K562 (cell line): Measurements from ENCODE around the gene UNC13A. TPM values are rescaled to one million over a fixed set of nuclear protein-coding genes. Genes with fewer than 3 reads are reported as not detected.

ENCODE experiments used
- ATAC-seq: fragments of 200-7000 bp; cut with Tn5 transposase; 3 replicates; pipeline ENCODE4 v1.9.1; 2020; ENCODE audit warnings: moderate library complexity
- BruUV-seq: library from RNA; stranded (reverse); fragments of 400-500 nt; replicated peaks from 2 replicates; lab custom pipeline; 2021; lab: Mats Ljungman, UMichigan
- CTCF ChIA-PET: fragments of 300-600 bp; formaldehyde crosslinking; extraction: SDS; loops from one replicate; lab custom pipeline; 2021; ENCODE audit warnings: low intra/inter-chr PET ratio; lab: Yijun Ruan, JAX
- POLR2A ChIA-PET: fragments of 300-600, 350-650 bp; sonication (Branson Sonifier 250); formaldehyde crosslinking; extraction: SDS; loops from one replicate; lab custom pipeline; 2021; ENCODE audit warnings: antibody characterized with exemption, inconsistent platforms; lab: Yijun Ruan, JAX
- DNase-seq, 4 experiments: peaks; one replicate each; pipeline versions ENCODE4 v3.0.0 to v3.0.0-alpha.2; 2011 to 2018; ENCODE audit warnings: low spot score in 3 of 4, mixed read lengths in 3 of 4; ENCODE audit errors: extremely low read depth in 1 of 4
- FAIRE-seq: peaks from 2 replicates; lab custom pipeline; 2011; peaks lifted over from hg19 to GRCh38; lab: Jason Lieb, UNC
- H2AFZ ChIP-seq: 2 replicates; pipeline ENCODE4 v1.6.0; 2011; ENCODE audit warnings: low read depth, low read length, control low read depth, inconsistent platforms
- H3K27ac ChIP-seq: fragments of 200-600 bp; 3 replicates; pipeline ENCODE4 v1.8.0; 2011; ENCODE audit warnings: low read depth, mild to moderate bottlenecking, control low read depth, inconsistent platforms, low read length, moderate library complexity, mixed read lengths; ENCODE audit errors: extremely low read depth
- H3K27me3 ChIP-seq, 2 experiments: fragments of 300-600 bp in 1 of 2; 2 replicates in 1 of 2; 3 replicates in 1 of 2; pipeline versions ENCODE4 v1.6.0 to v1.8.0; 2011; ENCODE audit warnings: inconsistent platforms in 2 of 2, low read length in 2 of 2, mild to moderate bottlenecking in 1 of 2, mixed read lengths in 1 of 2, moderate library complexity in 1 of 2; ENCODE audit not compliant: control insufficient read depth in 2 of 2, insufficient read depth in 2 of 2
- H3K36me3 ChIP-seq: fragments of 300-600 bp; 3 replicates; pipeline ENCODE4 v1.8.0; 2011; ENCODE audit warnings: mild to moderate bottlenecking, low read length, inconsistent platforms; ENCODE audit not compliant: control insufficient read depth, insufficient read depth
- H3K4me1 ChIP-seq, 2 experiments: fragments of 200-600 bp in 1 of 2; replicated peaks in 1 of 2; 2 replicates in 1 of 2; 3 replicates in 1 of 2; pipeline versions ENCODE4 v1.5.1 to v1.8.0; 2011; ENCODE audit warnings: inconsistent platforms in 2 of 2, low read length in 2 of 2, mild to moderate bottlenecking in 1 of 2, mixed read lengths in 1 of 2, moderate library complexity in 1 of 2; ENCODE audit not compliant: control insufficient read depth in 2 of 2, insufficient read depth in 2 of 2
- H3K4me2 ChIP-seq: 2 replicates; pipeline ENCODE4 v1.6.1; 2011; ENCODE audit warnings: low read length, control low read depth, inconsistent platforms, mixed read lengths; ENCODE audit not compliant: insufficient read depth
- H3K4me3 ChIP-seq: fragments of 200-600 bp; sonication (generic), shearing (Covaris generic); 2 replicates; pipeline ENCODE4 v1.5.1; 2016; ENCODE audit warnings: control low read depth, inconsistent platforms
- H3K79me2 ChIP-seq: fragments of 200-600 bp; 3 replicates; pipeline ENCODE4 v1.8.0; 2011; ENCODE audit warnings: low read length, inconsistent platforms; ENCODE audit not compliant: control insufficient read depth, insufficient read depth
- H3K9ac ChIP-seq, 2 experiments: 2 replicates each; pipeline versions ENCODE4 v1.6.0 to v1.6.1; 2011; ENCODE audit warnings: low read depth in 2 of 2, low read length in 2 of 2, control low read depth in 1 of 2, inconsistent platforms in 1 of 2, mild to moderate bottlenecking in 1 of 2, mixed read lengths in 1 of 2; ENCODE audit not compliant: insufficient read depth in 1 of 2
- H3K9me1 ChIP-seq: one replicate; pipeline ENCODE4 v1.6.0; 2011; ENCODE audit warnings: inconsistent platforms, mild to moderate bottlenecking, low read length, moderate library complexity; ENCODE audit not compliant: control insufficient read depth, insufficient read depth
- H3K9me3 ChIP-seq: replicated peaks from 2 replicates; pipeline ENCODE4 v1.5.1; 2011; ENCODE audit warnings: low read depth, low read length, inconsistent platforms; ENCODE audit not compliant: control insufficient read depth, insufficient read depth
- H4K20me1 ChIP-seq: replicated peaks from 2 replicates; pipeline ENCODE4 v1.6.1; 2011; ENCODE audit warnings: low read length, inconsistent platforms, mixed read lengths; ENCODE audit not compliant: control insufficient read depth, insufficient read depth
- GTF2A2 ChIP-seq: IDR thresholded peaks from 2 replicates; pipeline ENCODE4 v1.6.1; 2016; ENCODE audit warnings: mild to moderate bottlenecking, missing genetic modification characterization, missing compliant biosample characterization
- PHB2 ChIP-seq: fragments of 450-650 bp; IDR thresholded peaks from 2 replicates; pipeline ENCODE4 v1.6.1; 2017; ENCODE audit warnings: low read depth
- U2AF1 ChIP-seq: fragments of 200-400 bp; formaldehyde crosslinking; optimal IDR thresholded peaks from 2 replicates; pipeline ENCODE3; 2017; ENCODE audit warnings: mild to moderate bottlenecking, low read depth, low read length, moderate library complexity
- YY1 ChIP-seq, 3 experiments: IDR thresholded peaks; 2 replicates each; pipeline ENCODE4 v1.6.1; 2011; ENCODE audit warnings: low read length in 2 of 3, mild to moderate bottlenecking in 2 of 3, moderate library complexity in 2 of 3, borderline replicate concordance in 1 of 3, control low read depth in 1 of 3, low read depth in 1 of 3; ENCODE audit not compliant: insufficient read depth in 3 of 3, insufficient replicate concordance in 2 of 3, control insufficient read depth in 1 of 3, insufficient read length in 1 of 3; ENCODE audit errors: extremely low read depth in 1 of 3
- ZNF785 ChIP-seq: fragments of 250-450 bp; sonication (Bioruptor Pico); IDR thresholded peaks from 2 replicates; pipeline ENCODE4 v1.4.0; 2020; ENCODE audit warnings: mild to moderate bottlenecking
- ZNF830 ChIP-seq: fragments of 250-450 bp; sonication (Bioruptor Pico); IDR thresholded peaks from 2 replicates; pipeline ENCODE4 v1.5.0; 2021; ENCODE audit warnings: mild to moderate bottlenecking
- WGBS: fragments of 100-300 bp; shearing (Covaris generic); methylation state at CpG from one replicate; pipeline ENCODE4 v1.1.6; 2016; ENCODE audit warnings: low coverage, mixed read lengths; ENCODE audit not compliant: insufficient coverage; ENCODE audit errors: missing lambda C conversion rate; 5-methylcytosine and 5-hydroxymethylcytosine counted together
- in situ Hi-C: fragments of 300-500 bp; cut with MboI; formaldehyde crosslinking; loops from 4 replicates; pipeline ENCODE4 v1.15.0; 2018; ENCODE audit warnings: inconsistent platforms, mixed read lengths
- intact Hi-C: fragments of 100-400 bp; cut with micrococcal nuclease; formaldehyde crosslinking; loops from 2 replicates; pipeline ENCODE4 v1.14.2; 2022
- polyA plus RNA-seq, 8 experiments: library from polyadenylated mRNA; depleted of rRNA in 4 of 8; stranded (reverse) in 5 of 8; unstranded in 3 of 8; fragments of >200 nt; fragmentation: Nextera tagmentation in 2 of 8; fragmentation: Illumina TruSeq in 1 of 8; extraction: Ambion mirVana in 2 of 8; extraction: Trizol in 1 of 8; gene quantifications; 2 replicates each; pipeline versions ENCODE4 v1.2.1 to v1.2.3, GENCODE V29; 2011 to 2014; ENCODE audit warnings: inconsistent platforms in 1 of 8, missing spikeins in 1 of 8
- total RNA-seq, 7 experiments: library from RNA; depleted of rRNA in 6 of 7; stranded (reverse); fragments of >200 nt in 6 of 7; fragmentation: Illumina TruSeq in 2 of 7; extraction: Trizol in 2 of 7; gene quantifications; 2 replicates each; pipeline versions ENCODE4 v1.2.1 to v1.2.3, GENCODE V29; 2011 to 2021; ENCODE audit warnings: low replicate concordance in 1 of 7
- TF ChIP-seq, protein P1 (sequence below), 3 experiments: fragments of 200-800 bp in 1 of 3; sonication (Bioruptor generic) in 1 of 3; sonication (generic) in 1 of 3; formaldehyde crosslinking in 1 of 3; IDR thresholded peaks; 2 replicates each; pipeline versions ENCODE4 v1.6.1 to v1.8.0; 2016 to 2022; ENCODE audit warnings: mild to moderate bottlenecking in 2 of 3, missing compliant biosample characterization in 2 of 3, missing genetic modification characterization in 2 of 3, missing genetic modification reagents in 1 of 3
- TF ChIP-seq, protein P2 (sequence below): fragments of 250-450 bp; sonication (Bioruptor Pico); IDR thresholded peaks from 2 replicates; pipeline ENCODE4 v1.4.0; 2020; ENCODE audit warnings: mild to moderate bottlenecking, moderate library complexity
- TF ChIP-seq, protein P3 (sequence below): fragments of 250-450 bp; sonication (Bioruptor Pico); IDR thresholded peaks from 2 replicates; pipeline ENCODE4 v1.4.0; 2020; ENCODE audit warnings: mild to moderate bottlenecking, moderate library complexity

Gene UNC13A
- total and polyA plus RNA-seq, 9 of the 15 experiments (the other 6 are each of a cell fraction or from before 2014, with no cell fraction given), result 0.03 to 1.0 (median 0.25) TPM

- TF ChIP-seq YY1 (IDR thresholded peaks at IDR 0.05; ENCODE audit: borderline replicate concordance in 1 of 3, control insufficient read depth in 1 of 3, extremely low read depth in 1 of 3, insufficient read depth in 3 of 3, insufficient read length in 1 of 3, insufficient replicate concordance in 2 of 3, low read depth in 1 of 3, low read length in 2 of 3), result no peak
- TF ChIP-seq, protein P1, sequence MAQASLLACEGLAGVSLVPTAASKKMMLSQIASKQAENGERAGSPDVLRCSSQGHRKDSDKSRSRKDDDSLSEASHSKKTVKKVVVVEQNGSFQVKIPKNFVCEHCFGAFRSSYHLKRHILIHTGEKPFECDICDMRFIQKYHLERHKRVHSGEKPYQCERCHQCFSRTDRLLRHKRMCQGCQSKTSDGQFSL (CRISPR knock-in tag; IDR thresholded peaks at IDR 0.05), result no peak
- TF ChIP-seq, protein P1 (tag; IDR thresholded peaks at IDR 0.05), result no peak
- TF ChIP-seq ZNF830 (CRISPR knock-in tag), result no peak
- TF ChIP-seq, all 486 proteins: peak for 3
Measured at GRCh38 chr19:17629760-17630159, 58.4 kb downstream of the UNC13A start (continued).

DNA sequence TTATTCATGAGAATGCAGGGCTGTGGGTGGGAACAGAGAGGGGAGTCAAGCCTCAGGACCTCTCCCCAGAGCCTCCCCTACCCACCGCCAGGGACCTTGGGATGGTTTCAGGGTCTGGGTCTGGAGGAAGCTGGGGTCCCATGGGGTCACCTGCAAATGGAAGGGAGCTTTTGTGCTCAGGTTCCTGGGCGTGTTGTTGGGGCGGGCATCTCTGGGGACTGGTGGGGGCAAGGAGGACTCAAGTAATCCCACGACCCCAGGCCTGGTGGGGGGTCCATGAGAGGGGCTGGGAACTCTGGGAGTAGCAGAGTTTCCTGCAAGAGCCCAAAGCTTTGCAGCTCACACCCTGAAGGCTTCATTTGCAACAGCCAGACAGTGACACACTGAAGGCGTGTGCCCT lies 60.2 kb downstream of the UNC13A start:
- TF ChIP-seq, protein P2, sequence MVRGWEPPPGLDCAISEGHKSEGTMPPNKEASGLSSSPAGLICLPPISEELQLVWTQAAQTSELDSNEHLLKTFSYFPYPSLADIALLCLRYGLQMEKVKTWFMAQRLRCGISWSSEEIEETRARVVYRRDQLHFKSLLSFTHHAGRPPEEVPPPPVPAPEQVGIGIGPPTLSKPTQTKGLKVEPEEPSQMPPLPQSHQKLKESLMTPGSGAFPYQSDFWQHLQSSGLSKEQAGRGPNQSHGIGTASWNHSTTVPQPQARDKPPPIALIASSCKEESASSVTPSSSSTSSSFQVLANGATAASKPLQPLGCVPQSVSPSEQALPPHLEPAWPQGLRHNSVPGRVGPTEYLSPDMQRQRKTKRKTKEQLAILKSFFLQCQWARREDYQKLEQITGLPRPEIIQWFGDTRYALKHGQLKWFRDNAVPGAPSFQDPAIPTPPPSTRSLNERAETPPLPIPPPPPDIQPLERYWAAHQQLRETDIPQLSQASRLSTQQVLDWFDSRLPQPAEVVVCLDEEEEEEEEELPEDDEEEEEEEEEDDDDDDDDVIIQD (CRISPR knock-in tag), result no peak
- no peak for TF ChIP-seq PHB2
- no peak for TF ChIP-seq GTF2A2
- TF ChIP-seq ZNF785 (CRISPR knock-in tag), result no peak
- TF ChIP-seq U2AF1, result no peak
- TF ChIP-seq, protein P3, sequence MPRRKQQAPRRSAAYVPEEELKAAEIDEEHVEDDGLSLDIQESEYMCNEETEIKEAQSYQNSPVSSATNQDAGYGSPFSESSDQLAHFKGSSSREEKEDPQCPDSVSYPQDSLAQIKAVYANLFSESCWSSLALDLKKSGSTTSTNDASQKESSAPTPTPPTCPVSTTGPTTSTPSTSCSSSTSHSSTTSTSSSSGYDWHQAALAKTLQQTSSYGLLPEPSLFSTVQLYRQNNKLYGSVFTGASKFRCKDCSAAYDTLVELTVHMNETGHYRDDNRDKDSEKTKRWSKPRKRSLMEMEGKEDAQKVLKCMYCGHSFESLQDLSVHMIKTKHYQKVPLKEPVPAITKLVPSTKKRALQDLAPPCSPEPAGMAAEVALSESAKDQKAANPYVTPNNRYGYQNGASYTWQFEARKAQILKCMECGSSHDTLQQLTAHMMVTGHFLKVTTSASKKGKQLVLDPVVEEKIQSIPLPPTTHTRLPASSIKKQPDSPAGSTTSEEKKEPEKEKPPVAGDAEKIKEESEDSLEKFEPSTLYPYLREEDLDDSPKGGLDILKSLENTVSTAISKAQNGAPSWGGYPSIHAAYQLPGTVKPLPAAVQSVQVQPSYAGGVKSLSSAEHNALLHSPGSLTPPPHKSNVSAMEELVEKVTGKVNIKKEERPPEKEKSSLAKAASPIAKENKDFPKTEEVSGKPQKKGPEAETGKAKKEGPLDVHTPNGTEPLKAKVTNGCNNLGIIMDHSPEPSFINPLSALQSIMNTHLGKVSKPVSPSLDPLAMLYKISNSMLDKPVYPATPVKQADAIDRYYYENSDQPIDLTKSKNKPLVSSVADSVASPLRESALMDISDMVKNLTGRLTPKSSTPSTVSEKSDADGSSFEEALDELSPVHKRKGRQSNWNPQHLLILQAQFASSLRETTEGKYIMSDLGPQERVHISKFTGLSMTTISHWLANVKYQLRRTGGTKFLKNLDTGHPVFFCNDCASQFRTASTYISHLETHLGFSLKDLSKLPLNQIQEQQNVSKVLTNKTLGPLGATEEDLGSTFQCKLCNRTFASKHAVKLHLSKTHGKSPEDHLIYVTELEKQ, result no peak
- ATAC-seq, result no peak
- intact Hi-C loops, result no loop called here

More for the DNA sequence above, 60.2 kb downstream of the UNC13A start:
- CTCF ChIA-PET, result no interaction called here
- in situ Hi-C loops, result no loop called here
- Histone ChIP-seq H3K4me3 (no peak overlapping the region), H3K9ac (no peak overlapping the region), H3K36me3 (no peaks in the 10 kb centered on the region), H4K20me1 (no peaks in the 10 kb centered on the region; the same call in 1 of the 2 replicates), H3K27ac (no peak overlapping the region), H3K79me2 (no peaks in the 10 kb centered on the region), H3K4me2 (no peak overlapping the region), H2AFZ (no peak overlapping the region), H3K9me1 (no peaks in the 10 kb centered on the region), H3K27me3 (peaks cover 10 to 25% of the 10 kb centered on the region in 2 experiments; a peak in 4 of 5 replicates), H3K4me1 (peaks cover 0 to 6% of the 10 kb centered on the region in 2 experiments; a peak in 1 of 5 replicates), H3K9me3 (no peaks in the 10 kb centered on the region)
- POLR2A ChIA-PET, result interaction anchor here (0.6 to 1.4 kb wide), 2 partner anchors 18 to 22 kb away, joined by 4 read pairs; no protein-coding TSS in a partner anchor
- no TSS peak for BruUV-seq
- FAIRE-seq (no peak), DNase-seq (no peak)
- WGBS, result 8% methylated on average over 5 of the region's 5 CpGs
